Stimulated activated CD8-positive, alpha-beta memory T cell treated with anti-CD3 and anti-CD28 coated beads, Interleukin-12 subunit alpha, Interleukin-12 subunit beta, amount 100 ng/mL, for 1 hour (primary cell): ENCODE data around the gene IER3IP1.
"Not testable (repeated sequence)": the region's sequence is repeated elsewhere in the genome, so short reads cannot be mapped to it uniquely, and the experiment has no call there.

Experiments
- DNase-seq: peaks from one replicate; pipeline ENCODE4 v3.0.0-alpha.2; 2020; ENCODE audit warnings: low read depth

The IER3IP1 gene

GRCh38 chr18:47158404-47158803, 17.8 kb downstream of the IER3IP1 start:
- not testable (repeated sequence) for DNase-seq

- DNase-seq = no peak
These were observed 24.7 kb downstream of the IER3IP1 start for GRCh38 chr18:47151439-47151838.

DNA sequence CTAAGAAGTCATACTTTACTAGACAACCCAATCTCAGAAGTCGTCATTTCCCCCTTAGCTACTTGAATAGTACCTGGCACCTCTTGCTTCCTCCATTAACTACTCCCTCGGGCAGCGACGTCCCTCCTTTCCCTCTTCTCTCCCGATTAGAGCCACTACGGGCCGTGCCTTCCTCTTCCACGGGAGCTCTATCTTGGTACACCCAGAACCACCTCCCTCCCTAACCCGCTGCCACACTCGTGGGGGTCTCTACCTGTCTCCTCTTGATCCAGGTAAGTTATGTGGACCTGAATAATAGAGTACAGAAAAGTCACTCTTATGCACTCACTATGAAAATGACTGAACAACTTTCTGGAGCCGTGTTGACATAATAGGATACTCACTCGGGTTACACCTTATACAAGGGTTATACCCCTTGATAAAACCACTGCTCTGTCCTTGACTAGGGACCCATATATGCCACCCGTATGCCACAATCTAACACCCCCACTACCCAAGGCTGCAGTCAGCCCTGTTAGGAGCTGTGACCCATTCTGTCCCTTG, 25.3 kb downstream of the IER3IP1 start:
- DNase-seq = no peak

GRCh38 chr18:47150029-47150823, 25.9 kb downstream of the IER3IP1 start, which contains the start of gene HDHD2:
TSS of gene HDHD2 (minus strand) at chr18:47150500. CDS start at chr18:47136439, 14,061 bp downstream.
- peak; percentile 61 for DNase-seq

- no peak for DNase-seq
These were observed 26.6 kb downstream of the IER3IP1 start for GRCh38 chr18:47149457-47150028.

GRCh38 chr18:47146206-47146605, 30.0 kb downstream of the IER3IP1 start:
- DNase-seq = no peak

GRCh38 chr18:47143899-47144485, 32.2 kb downstream of the IER3IP1 start:
- DNase-seq = no peak

DNA sequence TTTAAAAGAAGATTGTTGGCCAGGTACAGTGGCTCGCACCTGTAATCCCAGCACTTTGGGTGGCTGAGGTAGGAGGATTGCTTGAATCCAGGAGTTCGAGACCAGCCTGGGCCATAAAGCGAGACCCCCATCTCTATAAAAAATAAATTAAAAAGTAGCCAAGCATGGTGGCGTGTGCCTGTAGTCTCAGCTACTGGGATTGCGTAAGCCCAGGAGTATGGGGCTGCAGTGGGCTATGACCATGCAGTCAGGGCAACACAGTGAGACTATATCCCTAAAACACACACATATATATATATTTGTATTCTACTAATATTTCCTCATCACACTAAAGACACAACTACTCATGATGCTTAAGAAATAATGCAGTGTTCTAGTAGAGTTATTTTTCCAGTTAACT, 33.0 kb downstream of the IER3IP1 start:
- DNase-seq = no peak

DNA sequence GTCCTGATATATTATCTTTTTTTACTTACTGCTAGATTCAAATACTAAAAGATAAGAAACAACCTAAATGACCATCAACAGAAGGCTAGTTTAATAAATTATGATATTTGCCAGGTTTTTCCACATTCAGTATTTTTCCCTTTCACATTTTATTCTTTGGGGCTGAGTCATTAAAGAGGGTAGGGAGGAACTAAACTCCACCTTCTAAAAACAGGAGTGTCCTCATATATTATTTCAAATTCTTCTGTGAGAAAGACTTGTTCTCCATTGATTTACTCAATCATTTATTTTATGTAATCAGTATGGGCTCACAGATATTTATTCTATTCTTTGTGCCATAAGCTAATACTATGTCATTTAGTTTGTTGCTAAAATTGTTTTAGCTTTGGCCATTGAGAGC, 34.9 kb downstream of the IER3IP1 start:
- no peak for DNase-seq

DNA sequence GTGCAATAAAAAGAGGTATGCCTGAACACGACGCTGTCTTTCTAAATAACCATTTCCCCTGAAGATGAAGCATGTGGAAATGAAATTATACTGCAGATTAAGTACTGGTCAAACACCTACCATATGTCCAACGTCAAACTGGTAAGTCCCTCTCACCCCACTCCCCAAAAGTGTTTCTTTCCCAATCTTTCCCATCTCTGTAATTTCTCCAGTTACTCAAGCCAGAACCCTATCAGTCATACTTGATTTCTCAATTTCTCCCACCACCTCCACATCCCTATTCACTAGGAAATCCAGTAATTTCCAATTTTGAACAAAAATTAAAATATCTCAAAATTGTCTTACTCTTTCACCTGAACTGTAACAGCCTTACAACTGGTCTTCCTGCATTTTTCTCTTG, 55.0 kb downstream of the IER3IP1 start:
- DNase-seq = no peak

DNA sequence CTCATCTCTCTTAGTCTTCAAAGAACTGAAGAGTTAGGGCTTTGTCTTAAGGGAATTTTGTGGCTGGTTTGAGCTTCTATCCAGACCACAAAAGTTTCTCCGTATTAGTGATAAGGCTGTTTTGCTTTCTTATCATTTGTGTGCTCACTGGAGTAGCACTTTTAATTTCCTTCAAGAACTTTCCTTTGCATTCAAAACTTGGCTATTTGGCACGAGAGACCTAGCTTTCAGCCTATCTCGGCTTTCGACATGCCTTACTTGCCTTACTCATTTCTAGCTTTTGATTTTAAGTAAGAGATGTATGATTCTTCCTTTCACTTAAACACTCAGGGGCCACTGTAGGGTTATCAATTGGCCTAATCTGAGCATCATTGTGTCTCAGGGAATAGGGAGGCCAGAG, 55.7 kb downstream of the IER3IP1 start:
- DNase-seq = no peak

GRCh38 chr18:47118981-47119380, 57.2 kb downstream of the IER3IP1 start:
- no peak for DNase-seq

- no peak for DNase-seq
These were observed 61.0 kb downstream of the IER3IP1 start for GRCh38 chr18:47115205-47115604.

- DNase-seq = no peak
These were observed 62.2 kb downstream of the IER3IP1 start for GRCh38 chr18:47113796-47114540.

DNA sequence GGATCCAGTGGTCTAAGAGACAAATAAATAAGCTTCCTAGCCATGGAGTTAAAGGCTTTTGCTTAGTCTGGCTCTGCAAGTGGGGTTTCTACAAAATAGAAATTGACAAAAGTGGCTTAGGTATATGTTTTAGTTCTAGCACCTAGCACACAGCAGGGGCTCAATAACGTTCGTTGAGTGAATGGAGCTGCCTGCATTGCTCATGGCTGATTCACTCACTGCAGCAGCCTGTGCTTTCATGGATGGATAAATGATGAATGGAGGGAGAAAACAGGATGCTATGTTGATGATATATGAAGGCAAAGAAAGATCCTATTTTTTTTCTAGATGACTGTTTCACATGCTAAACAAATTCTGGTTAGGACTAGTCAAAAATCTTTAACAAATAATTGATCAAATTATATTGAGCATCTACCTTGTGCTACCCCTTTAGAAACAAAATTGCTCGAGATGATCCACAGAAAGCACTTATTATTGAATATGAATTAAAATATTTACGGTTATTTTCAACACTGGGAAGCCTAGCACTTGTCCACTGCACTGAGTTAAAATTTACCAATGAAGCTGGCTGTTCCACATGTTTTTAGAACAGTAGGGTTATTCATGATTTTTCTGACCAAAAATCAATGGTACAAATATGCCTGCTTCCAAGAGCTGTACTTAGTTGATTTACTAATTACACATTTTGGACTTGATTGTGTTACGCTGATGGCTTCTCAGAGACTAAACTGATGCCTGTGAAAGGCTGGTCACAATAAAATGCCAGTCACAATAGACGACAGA, 65.5 kb downstream of the IER3IP1 start:
- DNase-seq = no peak

- DNase-seq = no peak
These were observed 66.4 kb downstream of the IER3IP1 start for GRCh38 chr18:47109720-47110119.

- no peak for DNase-seq
These were observed 67.2 kb downstream of the IER3IP1 start for GRCh38 chr18:47108998-47109405.

DNA sequence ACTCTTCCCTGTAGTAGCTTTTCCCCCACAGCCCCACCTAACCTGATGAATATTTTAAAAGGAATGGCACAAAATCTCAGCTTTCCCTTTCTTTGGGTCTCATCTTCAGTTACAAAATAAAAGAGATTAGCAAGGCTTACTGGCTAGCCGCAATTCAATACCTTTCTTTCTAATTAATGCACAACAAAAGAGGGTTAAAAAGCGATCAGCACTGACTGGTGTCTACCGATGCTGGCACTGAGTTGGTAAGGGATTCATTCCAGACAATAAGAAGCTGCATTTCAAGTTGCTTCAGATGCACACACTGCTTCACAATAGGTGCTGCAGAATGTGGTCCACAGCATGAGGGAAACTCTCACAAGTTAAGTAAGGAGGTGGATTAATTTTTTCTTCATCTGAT, 67.8 kb downstream of the IER3IP1 start:
- DNase-seq = no peak
